GM12872 (cell line): ENCODE results near the gene TRMT112.
A peak's percentile ranks its signal among the peaks of the same experiment; 100 is the strongest.

Experiments
- CTCF ChIP-seq: IDR thresholded peaks from 3 replicates; pipeline ENCODE4 v1.5.1; 2011; ENCODE audit warnings: low read depth, mild to moderate bottlenecking, low read length, moderate library complexity; ENCODE audit not compliant: insufficient read depth

The TRMT112 gene

DNA sequence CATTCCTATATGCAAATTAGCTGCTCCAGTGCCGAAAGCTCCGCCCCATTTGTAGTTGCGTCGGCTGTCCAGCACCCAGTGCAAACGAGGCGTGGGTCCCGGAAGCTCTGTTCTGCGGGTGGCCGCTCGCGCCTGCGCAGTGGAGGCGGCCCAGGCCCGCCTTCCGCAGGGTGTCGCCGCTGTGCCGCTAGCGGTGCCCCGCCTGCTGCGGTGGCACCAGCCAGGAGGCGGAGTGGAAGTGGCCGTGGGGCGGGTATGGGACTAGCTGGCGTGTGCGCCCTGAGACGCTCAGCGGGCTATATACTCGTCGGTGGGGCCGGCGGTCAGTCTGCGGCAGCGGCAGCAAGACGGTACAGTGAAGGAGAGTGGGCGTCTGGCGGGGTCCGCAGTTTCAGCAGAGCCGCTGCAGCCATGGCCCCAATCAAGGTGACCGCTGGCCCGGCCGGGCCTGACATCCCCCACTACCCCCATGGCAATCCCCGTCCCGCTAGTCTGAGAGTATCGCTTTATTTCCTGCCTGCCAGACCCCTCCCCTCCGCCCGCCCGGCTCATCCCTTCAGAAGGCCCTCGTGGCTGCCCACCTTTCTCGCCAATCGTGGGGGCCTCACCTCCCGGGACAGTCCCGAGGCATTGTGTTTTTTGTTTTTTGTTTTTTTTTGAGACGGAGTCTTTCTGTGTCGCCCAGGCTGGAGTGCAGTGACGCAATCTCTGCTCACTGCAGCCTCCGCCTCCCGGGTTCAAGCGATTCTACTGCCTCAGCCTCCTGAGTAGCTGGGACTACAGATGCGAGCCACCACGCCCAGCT, 804 bp upstream of the TRMT112 start, which contains the start of gene PRDX5:
Gene PRDX5, plus strand, starts transcription at position 161 of the 805 bp plus-strand sequence. Its CDS starts 95 bp downstream, at position 256.
- TF ChIP-seq CTCF = peak; percentile 47

DNA sequence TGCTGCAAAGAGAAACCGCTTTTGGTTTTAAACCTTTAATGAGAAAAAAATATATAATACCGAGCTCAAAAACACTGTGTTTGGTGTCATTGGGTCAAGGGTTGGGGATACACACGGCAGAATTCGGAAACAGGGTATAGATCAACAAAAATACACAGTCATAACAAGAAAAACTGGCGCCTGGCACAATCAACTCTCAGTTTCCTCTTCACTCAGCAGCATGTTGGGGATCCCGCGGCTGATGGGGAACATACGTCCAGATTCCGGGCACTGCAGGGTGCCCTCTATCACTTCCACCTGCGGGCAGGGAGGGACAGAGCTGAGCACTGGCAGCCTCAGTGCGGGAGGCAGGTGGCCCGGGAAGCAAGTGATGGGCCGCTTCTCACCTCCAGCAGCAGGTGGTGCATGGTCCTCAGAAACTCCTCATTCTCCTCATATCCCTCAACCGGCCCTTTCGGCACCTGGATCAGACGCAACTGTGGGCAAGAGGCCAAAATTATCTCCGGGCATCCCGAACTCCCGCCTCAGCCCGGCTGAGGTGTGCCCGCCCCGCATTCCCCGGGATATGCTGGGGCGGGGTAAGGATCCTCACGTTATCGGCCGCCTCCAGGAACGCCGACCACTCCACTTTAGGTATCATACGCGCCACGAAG, 561 bp downstream of the TRMT112 start:
- peak; percentile 35 for TF ChIP-seq CTCF

- TF ChIP-seq CTCF = no peak
These were observed 2.4 kb downstream of the TRMT112 start for GRCh38 chr11:64314805-64315561.

DNA sequence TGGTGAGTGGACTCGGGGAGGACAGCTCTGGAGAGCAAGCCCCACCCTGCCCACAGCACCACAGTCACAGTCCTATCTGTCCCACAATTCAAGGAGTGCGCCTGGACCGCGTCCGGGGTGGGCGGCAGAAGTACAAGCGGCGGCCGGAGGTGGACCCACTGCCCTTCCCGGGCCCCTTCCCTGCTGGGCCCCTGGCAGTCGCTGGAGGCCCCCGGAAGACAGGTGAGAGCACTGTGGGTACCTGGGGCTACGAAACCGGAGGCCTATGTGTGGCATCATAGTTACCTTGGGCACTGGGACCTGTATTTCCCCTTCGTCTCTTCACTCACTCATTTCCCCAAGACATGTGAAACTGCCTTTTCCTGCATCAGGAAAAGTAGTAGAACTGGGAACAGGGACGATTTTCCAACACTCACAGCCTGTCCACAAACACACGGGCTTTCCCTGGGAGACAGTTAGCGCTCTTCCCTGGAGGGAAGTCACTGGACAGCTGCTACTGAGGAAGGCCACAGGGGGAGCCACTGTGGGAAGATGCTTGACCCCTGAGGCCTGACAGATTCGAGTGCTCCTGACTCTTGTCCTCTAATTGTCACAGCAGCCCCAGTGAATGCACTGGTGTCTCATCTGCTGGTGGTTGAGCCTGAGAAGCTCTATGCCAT, 3.1 kb downstream of the TRMT112 start:
- TF ChIP-seq CTCF = peak; percentile 30; the same call in 1 of the 3 replicates

GRCh38 chr11:64313491-64314145, 3.7 kb downstream of the TRMT112 start:
- no peak for TF ChIP-seq CTCF

- no peak for TF ChIP-seq CTCF
These were observed 4.4 kb downstream of the TRMT112 start for GRCh38 chr11:64312947-64313346.
